Measurements from ENCODE around the gene LIFR. TPM values are rescaled to one million over a fixed set of nuclear protein-coding genes. Genes with fewer than 3 reads are reported as not detected.

LIFR gene
- total and polyA plus RNA-seq, 2 experiments from 2014 or later, result 50.2 to 83.8 TPM

- peak overlapping the region; percentile 53 for H3K27ac ChIP-seq
- H3K9me2 ChIP-seq (replicated peaks; ENCODE audit: insufficient read depth), result no peaks in the 10 kb centered on the region
- H3K4me2 ChIP-seq, result no peak overlapping the region
Observed at GRCh38 chr5:38598994-38599617, 42.7 kb upstream of the LIFR start.

GRCh38 chr5:38598296-38598993, 42.0 kb upstream of the LIFR start:
- peak overlapping the region; percentile 10 for H3K27ac ChIP-seq
- no peaks in the 10 kb centered on the region for H3K27me3 ChIP-seq
- H3K4me1 ChIP-seq (ENCODE audit: insufficient read depth), result peaks cover 10% of the 10 kb centered on the region
- no peaks in the 10 kb centered on the region for H3K79me2 ChIP-seq
- DNase-seq (ENCODE audit: low spot score), result no peak
- H3K9me3 ChIP-seq (ENCODE audit: low read depth), result no peaks in the 10 kb centered on the region
- TF ChIP-seq EZH2phosphoT487 (IDR thresholded peaks at IDR 0.05; ENCODE audit: low read depth, severe bottlenecking, unreplicated experiment), result no peak
- TF ChIP-seq EZH2 (IDR thresholded peaks at IDR 0.05; ENCODE audit: borderline replicate concordance), result no peak
- TF ChIP-seq CTCF (IDR thresholded peaks at IDR 0.05; ENCODE audit: poor library complexity), result no peak
- H3K4me2 ChIP-seq, result no peak overlapping the region
- H3K4me3 ChIP-seq, result no peak overlapping the region
- no peaks in the 10 kb centered on the region for H3K9me2 ChIP-seq (replicated peaks; ENCODE audit: insufficient read depth)
- H4K20me1 ChIP-seq (ENCODE audit: insufficient read depth, poor library complexity, severe bottlenecking), result no peaks in the 10 kb centered on the region
- WGBS (ENCODE audit: low lambda C conversion rate, missing lambda C conversion rate), result 77% methylated on average over 8 of the region's 8 CpGs
- H2AFZ ChIP-seq, result no peak overlapping the region
- no peaks in the 10 kb centered on the region for H3K36me3 ChIP-seq (replicated peaks; ENCODE audit: insufficient read depth, low read depth)

More at GRCh38 chr5:38598994-38599617, 42.7 kb upstream of the LIFR start:
- no peak overlapping the region for H3K4me3 ChIP-seq
- peaks cover 10% of the 10 kb centered on the region for H3K4me1 ChIP-seq (ENCODE audit: insufficient read depth)
- H2AFZ ChIP-seq, result no peak overlapping the region
- no peaks in the 10 kb centered on the region for H3K79me2 ChIP-seq
- 72% methylated on average over 2 of the region's 2 CpGs for WGBS (ENCODE audit: low lambda C conversion rate, missing lambda C conversion rate)
- no peaks in the 10 kb centered on the region for H4K20me1 ChIP-seq (ENCODE audit: insufficient read depth, poor library complexity, severe bottlenecking)
- TF ChIP-seq CTCF (IDR thresholded peaks at IDR 0.05; ENCODE audit: poor library complexity), result no peak
- TF ChIP-seq EZH2 (IDR thresholded peaks at IDR 0.05; ENCODE audit: borderline replicate concordance), result no peak
- no peak for TF ChIP-seq EZH2phosphoT487 (IDR thresholded peaks at IDR 0.05; ENCODE audit: low read depth, severe bottlenecking, unreplicated experiment)
- no peaks in the 10 kb centered on the region for H3K9me3 ChIP-seq (ENCODE audit: low read depth)
- peak; percentile 34 for DNase-seq (ENCODE audit: low spot score)
- H3K27me3 ChIP-seq, result no peaks in the 10 kb centered on the region
- no peaks in the 10 kb centered on the region for H3K36me3 ChIP-seq (replicated peaks; ENCODE audit: insufficient read depth, low read depth)

GRCh38 chr5:38596981-38597380, 40.5 kb upstream of the LIFR start:
- 73% methylated on average over 2 of the region's 2 CpGs for WGBS (ENCODE audit: low lambda C conversion rate, missing lambda C conversion rate)
- Histone ChIP-seq H3K4me1 (ENCODE audit: insufficient read depth) (peaks cover 10% of the 10 kb centered on the region), H4K20me1 (ENCODE audit: insufficient read depth, poor library complexity, severe bottlenecking) (no peaks in the 10 kb centered on the region), H3K27me3 (no peaks in the 10 kb centered on the region), H3K79me2 (no peaks in the 10 kb centered on the region), H3K9me3 (ENCODE audit: low read depth) (no peaks in the 10 kb centered on the region), H3K4me3 (no peak overlapping the region), H2AFZ (no peak overlapping the region), H3K4me2 (no peak overlapping the region), H3K27ac (no peak overlapping the region), H3K9me2 (replicated peaks; ENCODE audit: insufficient read depth) (no peaks in the 10 kb centered on the region), H3K36me3 (replicated peaks; ENCODE audit: insufficient read depth, low read depth) (no peaks in the 10 kb centered on the region)
- TF ChIP-seq CTCF (IDR thresholded peaks at IDR 0.05; ENCODE audit: poor library complexity), result no peak
- TF ChIP-seq EZH2 (IDR thresholded peaks at IDR 0.05; ENCODE audit: borderline replicate concordance), result no peak
- no peak for TF ChIP-seq EZH2phosphoT487 (IDR thresholded peaks at IDR 0.05; ENCODE audit: low read depth, severe bottlenecking, unreplicated experiment)
- no peak for DNase-seq (ENCODE audit: low spot score)

All from hepatocyte (in vitro differentiated cells).